ENCODE measurements around the gene TGM5. TPM values are rescaled to one million over a fixed set of nuclear protein-coding genes. Genes with fewer than 3 reads are reported as not detected.

The TGM5 gene
- total and polyA plus RNA-seq, 2 experiments from 2014 or later, result not detected

GRCh38 chr15:43212299-43212698 lies 54.4 kb downstream of the TGM5 start:
- Mint-ChIP-seq H3K27ac (no peak overlapping the region), H3K27me3 (ENCODE audit: insufficient read depth, low read depth, poor library complexity) (peaks cover 12% of the 10 kb centered on the region)

GRCh38 chr15:43211224-43211735 lies 55.4 kb downstream of the TGM5 start:
- DNase-seq (ENCODE audit: low spot score) (no peak), ATAC-seq (no peak)
- no peak overlapping the region for H3K27ac ChIP-seq (ENCODE audit: low read depth)

More at GRCh38 chr15:43212299-43212698, 54.4 kb downstream of the TGM5 start:
- Histone ChIP-seq H2AFZ (no peak overlapping the region), H3K27ac (ENCODE audit: low read depth) (no peak overlapping the region), H3K4me2 (no peak overlapping the region), H3K4me1 (ENCODE audit: insufficient read depth) (no peaks in the 10 kb centered on the region), H3K36me3 (ENCODE audit: insufficient read depth) (no peaks in the 10 kb centered on the region), H3K79me2 (replicated peaks; ENCODE audit: insufficient read depth) (no peaks in the 10 kb centered on the region), H3F3A (replicated peaks; ENCODE audit: low read depth) (no peaks in the 10 kb centered on the region), H3K9me2 (ENCODE audit: insufficient read depth) (no peaks in the 10 kb centered on the region), H3K4me3 (no peak overlapping the region), H3K27me3 (ENCODE audit: insufficient read depth) (no peaks in the 10 kb centered on the region), H4K20me1 (replicated peaks; ENCODE audit: insufficient read depth) (no peaks in the 10 kb centered on the region)
- ATAC-seq (no peak), DNase-seq (ENCODE audit: low spot score) (no peak)
- H3K36me3 Mint-ChIP-seq (ENCODE audit: low read depth), result no peaks in the 10 kb centered on the region
- TF ChIP-seq NANOG (IDR thresholded peaks at IDR 0.05; ENCODE audit: borderline replicate concordance), result no peak
- peaks cover 12% of the 10 kb centered on the region; the same call in 2 of the 3 replicates for H3K4me1 Mint-ChIP-seq
- no peak overlapping the region for H3K4me3 Mint-ChIP-seq
- H3K9me3 Mint-ChIP-seq, result no peaks in the 10 kb centered on the region

GRCh38 chr15:43210807-43211206 lies 55.9 kb downstream of the TGM5 start:
- no peaks in the 10 kb centered on the region for H3K9me2 ChIP-seq (ENCODE audit: insufficient read depth)
- no peak overlapping the region for H3K4me3 ChIP-seq
- H3K27ac ChIP-seq (ENCODE audit: low read depth), result no peak overlapping the region
- ATAC-seq (peak; percentile 10; the same call in 1 of the 3 replicates), DNase-seq (ENCODE audit: low spot score) (no peak)
- no peaks in the 10 kb centered on the region for H3K27me3 ChIP-seq (ENCODE audit: insufficient read depth)
- H3K4me1 ChIP-seq (ENCODE audit: insufficient read depth), result no peaks in the 10 kb centered on the region
- H3K27ac Mint-ChIP-seq, result no peak overlapping the region
- no peak overlapping the region for H3K4me3 Mint-ChIP-seq
- 0 out of 4 replicates have a peak, but pooled peaks of 1 of the 2 experiments have one; percentile 15 for TF ChIP-seq CTCF (conservative IDR thresholded peaks at IDR 0.05; ENCODE audit: low read depth in 2 of 2)
- no peak for TF ChIP-seq JUNB (IDR thresholded peaks at IDR 0.05; ENCODE audit: unreplicated experiment)
- H4K20me1 ChIP-seq (replicated peaks; ENCODE audit: insufficient read depth), result no peaks in the 10 kb centered on the region
- H3K36me3 Mint-ChIP-seq (ENCODE audit: low read depth), result no peaks in the 10 kb centered on the region
- no peaks in the 10 kb centered on the region for H3K79me2 ChIP-seq (replicated peaks; ENCODE audit: insufficient read depth)
- H2AFZ ChIP-seq, result peak overlapping the region; percentile 59; the same call in 1 of the 2 replicates
- no peaks in the 10 kb centered on the region for H3K36me3 ChIP-seq (ENCODE audit: insufficient read depth)
- peaks cover 14% of the 10 kb centered on the region for H3K27me3 Mint-ChIP-seq (ENCODE audit: insufficient read depth, low read depth, poor library complexity)
- no peaks in the 10 kb centered on the region for H3F3A ChIP-seq (replicated peaks; ENCODE audit: low read depth)
- H3K4me1 Mint-ChIP-seq, result peaks cover 12% of the 10 kb centered on the region; the same call in 2 of the 3 replicates
- no peaks in the 10 kb centered on the region for H3K9me3 Mint-ChIP-seq
- H3K4me2 ChIP-seq, result no peak overlapping the region

More at GRCh38 chr15:43211224-43211735, 55.4 kb downstream of the TGM5 start:
- peaks cover 12% of the 10 kb centered on the region; the same call in 2 of the 3 replicates for H3K4me1 Mint-ChIP-seq
- H3K9me3 Mint-ChIP-seq, result no peaks in the 10 kb centered on the region
- Histone ChIP-seq H3K36me3 (ENCODE audit: insufficient read depth) (no peaks in the 10 kb centered on the region), H3K4me2 (no peak overlapping the region), H3K79me2 (replicated peaks; ENCODE audit: insufficient read depth) (no peaks in the 10 kb centered on the region), H2AFZ (no peak overlapping the region; the same call in 1 of the 2 replicates), H4K20me1 (replicated peaks; ENCODE audit: insufficient read depth) (no peaks in the 10 kb centered on the region), H3K9me2 (ENCODE audit: insufficient read depth) (no peaks in the 10 kb centered on the region), H3F3A (replicated peaks; ENCODE audit: low read depth) (no peaks in the 10 kb centered on the region), H3K4me1 (ENCODE audit: insufficient read depth) (no peaks in the 10 kb centered on the region), H3K4me3 (no peak overlapping the region), H3K27me3 (ENCODE audit: insufficient read depth) (no peaks in the 10 kb centered on the region)
- peaks cover 12% of the 10 kb centered on the region for H3K27me3 Mint-ChIP-seq (ENCODE audit: insufficient read depth, low read depth, poor library complexity)
- no peak overlapping the region for H3K27ac Mint-ChIP-seq
- no peak for TF ChIP-seq EZH2phosphoT487 (IDR thresholded peaks at IDR 0.05; ENCODE audit: unreplicated experiment)
- no peak for TF ChIP-seq ZNF114 (CRISPR knock-in tag; IDR thresholded peaks at IDR 0.05)
- TF ChIP-seq EZH2 (IDR thresholded peaks at IDR 0.05; ENCODE audit: low read depth, unreplicated experiment), result no peak
- no peak for TF ChIP-seq ZNF331 (CRISPR knock-in tag; IDR thresholded peaks at IDR 0.05; ENCODE audit: low read depth)
- TF ChIP-seq ETS1 (IDR thresholded peaks at IDR 0.05), result no peak
- TF ChIP-seq STAT1 (IDR thresholded peaks at IDR 0.05; ENCODE audit: unreplicated experiment), result no peak
- no peak overlapping the region for H3K4me3 Mint-ChIP-seq
- H3K36me3 Mint-ChIP-seq (ENCODE audit: low read depth), result no peaks in the 10 kb centered on the region
